Pancreas (tissue), 10 donors: ENCODE data around the gene ACSS3. TPM values are rescaled to one million over a fixed set of nuclear protein-coding genes. Genes with fewer than 3 reads are reported as not detected.

Source experiments
- ATAC-seq, 4 donors: fragments of 200-7000 bp; cut with Tn5 transposase; one replicate each; pipeline versions ENCODE4 v1.8.0 to v1.9.1; 2020; ENCODE audit warnings: mild to moderate bottlenecking in 4 of 4, moderate library complexity in 4 of 4
- DNase-seq, 6 donors: peaks; one replicate each; pipeline ENCODE4 v3.0.0-alpha.2; 2020
- FAIRE-seq: peaks from 2 replicates; lab custom pipeline; 2012; peaks lifted over from hg19 to GRCh38; lab: Jason Lieb, UNC
- H3K27ac ChIP-seq, 4 donors: fragments of 200-600 bp; sonication (generic); 1 replicate in 3 of 4; 2 replicates in 1 of 4; pipeline versions ENCODE4 v1.5.0 to v1.8.0; 2020
- H3K27me3 ChIP-seq, 4 donors: fragments of 200-600 bp; one replicate each; pipeline ENCODE4 v1.8.0; 2021
- H3K36me3 ChIP-seq, 3 donors: fragments of 200-600 bp; sonication (generic) in 1 of 3; one replicate each; pipeline versions ENCODE4 v1.5.0 to v1.8.0; 2020 to 2021
- H3K4me1 ChIP-seq, 3 donors: fragments of 200-600 bp; one replicate each; pipeline ENCODE4 v1.8.0; 2021
- H3K4me3 ChIP-seq, 4 donors: fragments of 200-600 bp; sonication (generic) in 2 of 4; one replicate each; pipeline versions ENCODE4 v1.5.0 to v1.8.0; 2020 to 2021
- H3K9me3 ChIP-seq, 4 donors: fragments of 200-600 bp; one replicate each; pipeline ENCODE4 v1.8.0; 2021
- WGBS, 2 donors: extraction: QIAGEN DNeasy Blood & Tissue Kit; methylation state at CpG; one replicate each; pipeline ENCODE4 v1.1.7; 2013; 5-methylcytosine and 5-hydroxymethylcytosine counted together
- intact Hi-C, 3 donors: fragments of 100-400 bp; cut with DNase I; formaldehyde crosslinking; loops; one replicate each; pipeline versions ENCODE4 v1.11.1 to v1.14.2; 2022
- polyA plus RNA-seq, 2 donors: library from polyadenylated mRNA; stranded (reverse); fragments of 200-250 nt; gene quantifications; one replicate each; pipeline ENCODE4 v1.2.3, GENCODE V29; 2013
- total RNA-seq, 6 donors: library from RNA; stranded (reverse); fragmentation: NEBNext Ultra II Directional in 4 of 6; extraction: Animal tissue kit (Norgen Biotek cat#: 25700) in 4 of 6; gene quantifications; one replicate each; pipeline versions ENCODE4 v1.2.1 to v1.2.4, GENCODE V29; 2021 to 2023
- TF ChIP-seq, protein P1 (sequence below), 4 donors: fragments of 200-600 bp; sonication (generic) in 3 of 4; IDR thresholded peaks; one replicate each; pipeline versions ENCODE4 v1.5.0 to v1.8.0; 2021; ENCODE audit warnings: antibody characterized with exemption in 4 of 4
- donor health status: healthy with polysubstance abuse.
- donor health status: DM: no; HTN: no; CAD: no; lungs with moderate emphysema.
- donor health status: DM: no; HTN: no; CAD: no.
- donor health status: control.
- donor health status: control.
- donor health status: Bipolar disorder and iron deficiency.
- donor health status: DM: yes; HTN: yes; CAD: no.
- donor health status: DM: no; HTN: no; CAD: no.
- donor health status: DM: no; HTN: no; CAD: no.
- donor health status: DM: yes; HTN: yes; CAD: no.

The ACSS3 gene
- total and polyA plus RNA-seq, 8 donors, result 1.4 to 5.6 (median 2.2) TPM

GRCh38 chr12:81231574-81232368 is 153.9 kb downstream of the ACSS3 start:
- TF ChIP-seq, protein P1, sequence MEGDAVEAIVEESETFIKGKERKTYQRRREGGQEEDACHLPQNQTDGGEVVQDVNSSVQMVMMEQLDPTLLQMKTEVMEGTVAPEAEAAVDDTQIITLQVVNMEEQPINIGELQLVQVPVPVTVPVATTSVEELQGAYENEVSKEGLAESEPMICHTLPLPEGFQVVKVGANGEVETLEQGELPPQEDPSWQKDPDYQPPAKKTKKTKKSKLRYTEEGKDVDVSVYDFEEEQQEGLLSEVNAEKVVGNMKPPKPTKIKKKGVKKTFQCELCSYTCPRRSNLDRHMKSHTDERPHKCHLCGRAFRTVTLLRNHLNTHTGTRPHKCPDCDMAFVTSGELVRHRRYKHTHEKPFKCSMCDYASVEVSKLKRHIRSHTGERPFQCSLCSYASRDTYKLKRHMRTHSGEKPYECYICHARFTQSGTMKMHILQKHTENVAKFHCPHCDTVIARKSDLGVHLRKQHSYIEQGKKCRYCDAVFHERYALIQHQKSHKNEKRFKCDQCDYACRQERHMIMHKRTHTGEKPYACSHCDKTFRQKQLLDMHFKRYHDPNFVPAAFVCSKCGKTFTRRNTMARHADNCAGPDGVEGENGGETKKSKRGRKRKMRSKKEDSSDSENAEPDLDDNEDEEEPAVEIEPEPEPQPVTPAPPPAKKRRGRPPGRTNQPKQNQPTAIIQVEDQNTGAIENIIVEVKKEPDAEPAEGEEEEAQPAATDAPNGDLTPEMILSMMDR (IDR thresholded peaks at IDR 0.05), result no peak
- ATAC-seq (no peak), DNase-seq (no peak), FAIRE-seq (no peak)
- Histone ChIP-seq H3K27me3 (no peaks in the 10 kb centered on the region), H3K9me3 (no peaks in the 10 kb centered on the region), H3K4me3 (no peak overlapping the region), H3K27ac (no peak overlapping the region), H3K36me3 (no peaks in the 10 kb centered on the region), H3K4me1 (no peaks in the 10 kb centered on the region)
- intact Hi-C loops, result no loop called here
- WGBS, 2 donors, result 78 to 85% methylated on average over 3 of the region's 3 CpGs

- intact Hi-C loops, result no loop called here
- FAIRE-seq (no peak), DNase-seq (no peak), ATAC-seq (no peak)
- no peaks in the 10 kb centered on the region for H3K27me3 ChIP-seq
- no peak overlapping the region for H3K27ac ChIP-seq
- H3K4me3 ChIP-seq, result no peak overlapping the region
- H3K36me3 ChIP-seq, result no peaks in the 10 kb centered on the region
- no peaks in the 10 kb centered on the region for H3K4me1 ChIP-seq
- WGBS, 2 donors, result 38 to 47% methylated on average over 2 of the region's 2 CpGs
- H3K9me3 ChIP-seq, result no peaks in the 10 kb centered on the region
- TF ChIP-seq, protein P1 (IDR thresholded peaks at IDR 0.05), result no peak
Observed at GRCh38 chr12:81245458-81245857, 167.6 kb downstream of the ACSS3 start.

DNA sequence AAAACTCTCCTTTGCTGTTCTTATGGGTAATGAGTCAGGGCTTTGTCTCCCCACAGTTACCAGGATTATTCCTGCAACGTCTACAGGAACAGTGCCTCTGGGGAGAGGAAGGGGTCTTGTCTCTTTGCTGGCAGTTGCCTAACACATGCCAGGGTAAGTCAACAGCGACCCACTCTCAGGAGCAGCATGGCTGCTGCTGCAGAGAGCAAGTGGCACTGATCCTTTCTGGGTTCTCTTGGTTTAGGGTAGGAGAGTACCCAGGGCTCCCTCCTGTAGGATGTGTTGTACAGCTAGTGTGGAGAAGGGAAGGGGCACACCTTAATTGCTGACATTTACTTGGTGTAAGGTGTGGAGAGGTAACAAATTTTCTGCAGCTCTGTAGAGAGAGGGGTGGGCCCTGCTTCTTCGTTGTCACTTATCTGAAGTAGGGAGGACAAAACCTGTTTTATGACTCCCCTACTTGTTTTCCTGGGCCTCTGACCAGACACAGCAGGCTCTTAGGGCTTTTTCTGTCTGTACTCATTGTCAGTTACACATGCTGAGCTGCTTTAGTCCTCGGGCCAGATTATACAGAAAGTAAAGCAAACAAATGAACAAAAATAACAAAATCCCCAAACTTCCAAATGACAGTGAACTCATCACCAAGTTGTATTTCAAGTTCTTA is 168.2 kb downstream of the ACSS3 start:
- intact Hi-C loops, result no loop called here
- no peak for FAIRE-seq
- DNase-seq, result no peak

GRCh38 chr12:81249976-81250375 is 172.1 kb downstream of the ACSS3 start:
- H3K27me3 ChIP-seq, result no peaks in the 10 kb centered on the region
- H3K27ac ChIP-seq, result no peak overlapping the region
- H3K4me3 ChIP-seq, result no peak overlapping the region
- intact Hi-C loops, result no loop called here
- 76 to 78% methylated on average over 2 of the region's 2 CpGs for WGBS, 2 donors
- no peak for ATAC-seq
- H3K9me3 ChIP-seq, result no peaks in the 10 kb centered on the region
- no peak for FAIRE-seq
- H3K36me3 ChIP-seq, result no peaks in the 10 kb centered on the region
- no peak for DNase-seq
- TF ChIP-seq, protein P1 (IDR thresholded peaks at IDR 0.05), result no peak
- H3K4me1 ChIP-seq, result no peaks in the 10 kb centered on the region

More for the DNA sequence above, 168.2 kb downstream of the ACSS3 start:
- no peaks in the 10 kb centered on the region for H3K36me3 ChIP-seq
- ATAC-seq, result no peak
- H3K4me1 ChIP-seq, result no peaks in the 10 kb centered on the region
- H3K4me3 ChIP-seq, result no peak overlapping the region
- TF ChIP-seq, protein P1 (IDR thresholded peaks at IDR 0.05), result no peak
- H3K9me3 ChIP-seq, result no peaks in the 10 kb centered on the region
- no peaks in the 10 kb centered on the region for H3K27me3 ChIP-seq
- H3K27ac ChIP-seq, result no peak overlapping the region
- 43 to 45% methylated on average over 4 of the region's 4 CpGs for WGBS, 2 donors

- Histone ChIP-seq H3K27me3 (no peaks in the 10 kb centered on the region), H3K4me1 (no peaks in the 10 kb centered on the region), H3K9me3 (no peaks in the 10 kb centered on the region), H3K36me3 (no peaks in the 10 kb centered on the region), H3K4me3 (no peak overlapping the region), H3K27ac (no peak overlapping the region)
- TF ChIP-seq, protein P1 (IDR thresholded peaks at IDR 0.05), result no peak
- WGBS, 2 donors, result 86 to 90% methylated on average over 3 of the region's 3 CpGs
- FAIRE-seq (no peak), ATAC-seq (no peak), DNase-seq (no peak)
- intact Hi-C loops, result no loop called here
Observed at GRCh38 chr12:81252228-81252627, 174.3 kb downstream of the ACSS3 start.
